Endothelial cell of umbilical vein (primary cell): ENCODE measurements around the gene LSM14A.

ENCODE experiments used
- CTCF ChIP-seq, 2 donors: IDR thresholded peaks; 1 replicate in 1 of 2; 2 replicates in 1 of 2; pipeline ENCODE4 v1.5.1; 2011; ENCODE audit warnings: low read length in 2 of 2, mild to moderate bottlenecking in 2 of 2, moderate library complexity in 2 of 2, control low read depth in 1 of 2, inconsistent platforms in 1 of 2, low read depth in 1 of 2; ENCODE audit not compliant: insufficient read depth in 1 of 2; ENCODE audit errors: extremely low read depth in 1 of 2
- EZH2 ChIP-seq: IDR thresholded peaks from 2 replicates; pipeline ENCODE4 v1.6.1; 2012; ENCODE audit warnings: borderline replicate concordance, low read depth, mild to moderate bottlenecking, moderate library complexity, low read length, inconsistent platforms; ENCODE audit not compliant: severe bottlenecking
- JUN ChIP-seq: IDR thresholded peaks from 2 replicates; pipeline ENCODE4 v1.6.1; 2011; ENCODE audit warnings: borderline replicate concordance, low read depth; ENCODE audit not compliant: insufficient read length, insufficient read depth
- MAX ChIP-seq: IDR thresholded peaks from 2 replicates; pipeline ENCODE4 v1.6.1; 2011; ENCODE audit not compliant: insufficient read depth, insufficient read length
- POLR2A ChIP-seq: IDR thresholded peaks from 2 replicates; pipeline ENCODE4 v1.6.1; 2012; ENCODE audit warnings: low read depth, mild to moderate bottlenecking, control low read depth, low read length
- POLR2AphosphoS5 ChIP-seq: IDR thresholded peaks from 2 replicates; pipeline ENCODE4 v1.6.1; 2012; ENCODE audit warnings: low read depth, mild to moderate bottlenecking, control low read depth, low read length, moderate library complexity; ENCODE audit not compliant: insufficient read depth

GRCh38 chr19:34215006-34215665 is 42.8 kb downstream of the LSM14A start:
- TF ChIP-seq CTCF (IDR thresholded peaks at IDR 0.05; ENCODE audit: extremely low read depth in 1 of 2, insufficient read depth in 1 of 2, low read depth in 1 of 2, low read length in 2 of 2), result no peak
- no peak for TF ChIP-seq MAX
- TF ChIP-seq EZH2, result no peak
- no peak for TF ChIP-seq POLR2A
- TF ChIP-seq POLR2AphosphoS5, result no peak
- TF ChIP-seq JUN, result no peak
